HG03378 (cell line): ENCODE results near the gene AGO3.
"Not testable (repeated sequence)": the region's sequence is repeated elsewhere in the genome, so short reads cannot be mapped to it uniquely, and the experiment has no call there.

Experiments
- ATAC-seq: cut with Tn5 transposase; IDR thresholded peaks from one replicate; pipeline ENCODE4 v1.9.1; 2021; ENCODE audit warnings: mild to moderate bottlenecking, moderate library complexity; ENCODE audit not compliant: unreplicated experiment

AGO3 gene

DNA sequence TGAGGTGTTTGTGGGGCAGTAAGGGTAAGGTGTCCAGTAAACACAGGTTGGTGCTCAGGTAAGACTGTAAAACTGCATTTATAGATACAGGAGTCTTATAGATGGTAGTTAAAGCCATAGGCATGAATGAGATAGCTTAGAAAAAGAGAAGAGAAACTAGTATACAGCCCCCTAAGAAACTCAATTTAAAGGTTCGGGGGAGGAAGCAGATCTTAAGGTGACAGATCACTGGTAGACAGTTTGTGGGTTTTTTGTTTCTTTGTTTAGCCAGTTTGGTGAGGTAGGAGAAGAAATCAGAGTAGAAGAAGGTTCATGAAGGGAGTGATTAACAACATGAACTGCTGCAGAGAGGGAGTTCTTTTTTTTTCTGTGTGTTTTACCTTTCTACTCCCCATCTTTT is 6.1 kb upstream of the AGO3 start:
- ATAC-seq: no peak

DNA sequence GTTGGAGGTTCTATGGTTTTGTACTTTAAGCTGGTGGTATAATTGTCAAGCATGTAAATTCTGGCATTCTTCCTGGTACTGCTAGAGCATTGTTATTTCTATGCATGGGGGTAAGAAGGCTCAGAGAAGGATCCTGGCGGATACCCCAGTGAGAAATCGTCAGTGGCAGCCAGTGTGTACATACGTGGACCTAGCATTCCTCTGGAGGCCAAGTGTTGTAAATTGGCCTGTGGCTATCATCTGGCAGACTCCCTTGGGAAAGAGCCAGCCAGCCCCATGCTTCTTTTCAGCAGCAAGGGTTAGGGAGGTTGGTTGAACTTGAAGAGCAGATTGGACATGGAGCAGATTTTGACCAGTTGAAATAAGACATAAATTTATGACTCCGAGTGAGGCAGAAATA is 5.2 kb upstream of the AGO3 start:
- no peak for ATAC-seq

GRCh38 chr1:35927472-35927871 is 3.4 kb upstream of the AGO3 start:
- ATAC-seq: no peak

DNA sequence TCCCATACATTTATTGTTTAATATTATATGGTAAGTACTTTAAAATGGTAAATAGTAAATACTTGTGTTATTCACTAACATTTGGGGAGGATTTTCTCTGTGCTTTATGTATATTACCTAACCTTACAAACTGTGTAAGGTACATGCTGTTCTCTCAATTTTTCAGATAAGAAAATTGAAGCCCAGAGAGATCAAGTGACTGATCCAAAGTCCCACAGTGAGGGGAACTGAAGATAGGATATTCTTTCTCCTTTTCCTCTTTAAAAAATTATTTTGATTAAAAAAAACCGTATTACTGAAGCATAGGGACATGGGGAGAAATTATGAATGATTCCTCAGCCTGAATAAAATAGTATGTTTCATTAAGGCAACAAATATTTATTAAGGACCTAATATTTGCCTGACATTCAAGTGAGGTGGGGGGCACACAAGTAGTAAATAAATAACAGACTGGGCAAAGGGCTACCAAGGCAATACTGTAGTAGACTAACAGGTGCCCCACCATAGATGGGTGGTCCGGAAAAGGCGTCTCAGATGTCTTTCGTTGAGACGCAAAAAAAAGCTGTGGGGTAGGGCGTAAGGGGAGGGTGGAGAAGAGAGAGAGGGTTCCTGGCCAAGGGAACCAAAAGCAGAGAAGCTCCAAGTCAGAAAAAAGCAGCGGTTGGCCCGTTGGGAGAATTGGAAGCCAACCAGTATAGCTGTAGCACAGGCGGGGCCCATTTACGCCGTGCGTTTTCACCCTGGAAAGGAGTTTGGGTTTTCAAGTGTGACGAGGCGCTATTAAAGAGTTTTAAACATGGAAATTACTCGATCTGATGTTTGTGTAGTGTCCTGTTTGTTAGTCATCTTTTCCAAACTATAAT is 944 bp upstream of the AGO3 start:
- ATAC-seq: peak; percentile 16

- ATAC-seq: no peak
Observed at GRCh38 chr1:35931446-35932157, 697 bp downstream of the AGO3 start.

GRCh38 chr1:35932158-35932636 is 1.3 kb downstream of the AGO3 start:
- no peak for ATAC-seq

- no peak for ATAC-seq
Observed at GRCh38 chr1:35932941-35933340, 2.0 kb downstream of the AGO3 start.

- no peak for ATAC-seq
Observed at GRCh38 chr1:35935442-35936388, 4.8 kb downstream of the AGO3 start.

- no peak for ATAC-seq
Observed at GRCh38 chr1:35936838-35937237, 5.9 kb downstream of the AGO3 start.

- ATAC-seq: no peak
Observed at GRCh38 chr1:35939484-35939883, 8.6 kb downstream of the AGO3 start.

GRCh38 chr1:35945327-35945726 is 14.4 kb downstream of the AGO3 start:
- no peak for ATAC-seq

- ATAC-seq: no peak
Observed at GRCh38 chr1:35947547-35947946, 16.6 kb downstream of the AGO3 start.

DNA sequence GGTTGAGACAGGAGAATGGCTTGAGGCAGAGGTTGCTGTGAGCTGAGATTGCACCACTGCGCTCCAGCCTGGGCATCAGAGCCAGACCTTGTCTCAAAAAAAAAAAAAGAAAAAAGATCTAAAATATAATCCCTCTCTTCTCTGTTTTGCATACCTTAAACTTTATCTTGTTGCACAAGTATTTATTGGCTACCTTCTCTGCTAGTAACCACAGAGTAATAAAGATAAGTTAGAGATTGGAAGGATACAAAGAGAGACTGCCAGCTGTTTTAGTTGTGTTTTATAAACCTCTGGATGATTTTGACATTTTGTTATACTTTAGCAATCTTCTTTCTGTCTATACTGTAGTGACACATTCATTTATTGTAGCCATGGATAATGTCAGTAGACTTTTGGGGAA is 27.7 kb downstream of the AGO3 start:
- ATAC-seq: no peak

DNA sequence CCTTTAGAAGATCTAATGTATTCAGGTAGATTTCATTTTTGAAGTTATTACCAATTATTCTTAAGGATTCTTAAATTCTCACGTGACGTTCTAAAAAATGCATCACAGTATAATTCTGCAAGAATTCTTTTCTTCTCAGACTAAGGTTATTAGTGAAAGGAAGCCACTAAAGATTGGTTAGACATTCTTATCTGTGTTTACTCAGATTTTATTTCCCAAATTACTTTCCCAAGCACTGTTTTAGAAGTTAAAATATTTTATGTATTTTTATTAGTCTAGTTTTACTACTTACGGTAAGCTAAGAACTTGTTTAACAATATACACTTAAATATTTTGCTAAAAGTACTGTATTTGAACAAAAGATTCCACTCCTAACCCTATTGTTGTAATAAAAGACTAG is 28.4 kb downstream of the AGO3 start:
- ATAC-seq: no peak

DNA sequence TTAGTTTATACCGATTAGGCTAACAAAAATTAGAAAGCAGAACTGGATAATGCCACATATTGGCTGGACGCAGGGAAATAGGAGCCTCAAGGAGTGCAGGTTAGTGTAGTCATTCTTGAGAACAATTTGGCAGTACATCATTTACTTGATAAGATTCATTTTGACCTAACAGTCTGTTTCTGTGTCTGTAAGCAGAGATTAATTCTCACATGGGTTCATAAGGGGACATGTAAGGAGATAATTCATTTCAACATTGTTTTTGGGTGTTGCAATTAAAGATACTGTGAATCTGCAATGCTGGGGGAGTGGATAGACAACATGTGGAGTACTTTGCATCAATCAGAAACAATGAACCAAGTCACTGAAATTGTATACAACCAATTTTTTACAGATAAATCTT is 32.0 kb downstream of the AGO3 start:
- ATAC-seq: no peak

GRCh38 chr1:35964277-35964676 is 33.4 kb downstream of the AGO3 start:
- not testable (repeated sequence) for ATAC-seq

DNA sequence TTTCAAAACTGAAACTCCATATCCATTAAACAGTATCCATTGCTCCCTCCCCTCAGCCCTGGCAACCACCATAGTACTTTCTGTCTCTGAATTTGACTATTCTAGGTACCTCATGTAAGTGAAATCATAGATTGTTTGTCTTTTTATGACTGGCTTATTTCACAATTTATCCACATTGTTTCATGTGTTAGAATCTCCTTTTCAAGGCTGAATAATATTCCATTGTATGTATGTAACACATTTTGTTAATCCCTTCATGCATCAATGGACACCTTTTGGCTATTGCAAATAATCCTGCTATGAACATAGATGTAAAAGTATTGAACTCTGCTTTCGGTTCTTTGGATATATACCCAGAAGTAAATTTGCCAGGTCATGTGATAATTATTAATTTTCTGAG is 37.5 kb downstream of the AGO3 start:
- ATAC-seq: no peak

DNA sequence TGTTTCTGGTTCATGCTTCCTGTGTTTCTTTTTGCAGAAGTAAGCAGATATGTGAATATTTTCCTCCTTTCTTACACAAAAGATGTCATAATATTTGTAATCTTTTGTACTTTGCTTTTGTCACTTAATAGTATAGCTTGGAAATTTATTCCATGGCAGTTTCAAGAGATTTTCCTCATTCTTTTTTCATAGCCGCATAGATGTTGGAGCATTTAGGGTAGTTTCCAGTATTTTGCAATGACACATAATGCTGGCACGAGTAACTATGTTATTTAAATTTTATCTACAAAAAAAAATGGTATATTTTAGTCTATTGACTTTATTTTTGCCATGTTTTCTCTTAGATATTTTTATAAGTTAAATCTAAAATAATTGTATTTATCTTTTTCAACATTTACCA is 40.7 kb downstream of the AGO3 start:
- ATAC-seq: no peak

DNA sequence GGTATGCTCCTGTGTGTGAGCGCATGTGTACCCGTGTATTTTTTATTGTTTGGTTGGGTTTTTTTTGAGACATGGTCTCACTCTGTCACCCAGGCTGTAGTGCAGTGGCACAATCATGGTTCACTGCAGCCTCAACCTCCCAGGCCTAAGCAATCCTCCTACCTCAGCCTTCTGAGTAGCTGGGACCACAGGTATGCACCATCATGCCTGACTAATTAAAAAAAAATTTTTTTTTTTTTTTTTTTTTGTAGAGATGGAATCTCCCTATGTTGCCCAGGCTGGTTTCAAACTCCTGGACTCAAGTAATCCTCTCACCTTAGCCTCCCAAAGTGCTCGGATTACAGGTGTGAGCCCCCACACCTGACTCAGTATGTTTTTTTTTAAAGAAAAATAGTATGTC is 41.7 kb downstream of the AGO3 start:
- not testable (repeated sequence) for ATAC-seq

- no peak for ATAC-seq
Observed at GRCh38 chr1:35980090-35980489, 49.2 kb downstream of the AGO3 start.

DNA sequence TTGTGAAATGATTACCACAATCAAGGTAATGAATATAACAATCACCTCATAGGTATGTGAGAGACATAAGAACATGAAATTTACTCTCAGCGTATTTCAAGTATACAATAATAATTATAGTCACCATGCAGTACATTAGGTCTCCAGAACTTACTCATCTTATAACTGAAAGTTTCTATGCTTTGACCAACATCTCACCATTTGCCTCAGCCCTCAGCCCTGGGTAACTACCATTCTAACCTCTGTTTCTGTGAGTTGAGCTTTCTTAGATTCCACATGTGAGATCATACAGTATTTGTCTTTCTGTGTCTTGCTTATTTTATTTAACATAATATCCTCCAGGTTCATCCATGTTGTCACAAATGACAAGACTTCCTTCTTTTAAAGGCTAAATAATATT is 57.3 kb downstream of the AGO3 start:
- ATAC-seq: no peak
